GM21786 (cell line): Measurements from ENCODE around the gene DDX39A.

Experiments used
- ATAC-seq: cut with Tn5 transposase; IDR thresholded peaks from one replicate; pipeline ENCODE4 v1.9.1; 2021; ENCODE audit not compliant: unreplicated experiment

DDX39A gene

GRCh38 chr19:14434543-14435319 is 15.6 kb upstream of the DDX39A start:
- ATAC-seq: no peak

- no peak for ATAC-seq
Measured at GRCh38 chr19:14433554-14434501, 14.7 kb upstream of the DDX39A start.

GRCh38 chr19:14432791-14433553 is 13.8 kb upstream of the DDX39A start, which contains the start of gene PKN1:
Gene PKN1 (plus strand): TSS chr19:14433306. CDS start chr19:14433522, 216 bp downstream.
- no peak for ATAC-seq

- ATAC-seq: no peak
Measured at GRCh38 chr19:14430712-14431111, 11.6 kb upstream of the DDX39A start.

- ATAC-seq: no peak
Measured at GRCh38 chr19:14428882-14429416, 9.8 kb upstream of the DDX39A start.

GRCh38 chr19:14427461-14427860 is 8.3 kb upstream of the DDX39A start:
- ATAC-seq: no peak

GRCh38 chr19:14425696-14426138 is 6.6 kb upstream of the DDX39A start:
- no peak for ATAC-seq

GRCh38 chr19:14418856-14419105 is 360 bp downstream of the DDX39A start:
- ATAC-seq: peak; percentile 23

- ATAC-seq: no peak
Measured at GRCh38 chr19:14416817-14417231, 2.3 kb downstream of the DDX39A start.

GRCh38 chr19:14414926-14415690 is 4.0 kb downstream of the DDX39A start:
- no peak for ATAC-seq

- ATAC-seq: no peak
Measured at GRCh38 chr19:14413693-14414181, 5.4 kb downstream of the DDX39A start.

- no peak for ATAC-seq
Measured at GRCh38 chr19:14412996-14413692, 6.0 kb downstream of the DDX39A start.

GRCh38 chr19:14412324-14412995 is 6.7 kb downstream of the DDX39A start:
- no peak for ATAC-seq

- no peak for ATAC-seq
Measured at GRCh38 chr19:14411938-14412245, 7.2 kb downstream of the DDX39A start.

- ATAC-seq: no peak
Measured at GRCh38 chr19:14411161-14411937, 7.8 kb downstream of the DDX39A start.

- ATAC-seq: no peak
Measured at GRCh38 chr19:14410091-14411051, 8.8 kb downstream of the DDX39A start.
